GM20431 (cell line): Measurements from ENCODE around the gene FANCC.

Experiments
- in situ Hi-C: fragments of 300-500 bp; cut with MseI, MboI; formaldehyde crosslinking; loops from one replicate; pipeline ENCODE4 v1.15.0; 2020; ENCODE audit warnings: low sequenced_read_pairs; ENCODE audit not compliant: unreplicated experiment

Gene FANCC

DNA sequence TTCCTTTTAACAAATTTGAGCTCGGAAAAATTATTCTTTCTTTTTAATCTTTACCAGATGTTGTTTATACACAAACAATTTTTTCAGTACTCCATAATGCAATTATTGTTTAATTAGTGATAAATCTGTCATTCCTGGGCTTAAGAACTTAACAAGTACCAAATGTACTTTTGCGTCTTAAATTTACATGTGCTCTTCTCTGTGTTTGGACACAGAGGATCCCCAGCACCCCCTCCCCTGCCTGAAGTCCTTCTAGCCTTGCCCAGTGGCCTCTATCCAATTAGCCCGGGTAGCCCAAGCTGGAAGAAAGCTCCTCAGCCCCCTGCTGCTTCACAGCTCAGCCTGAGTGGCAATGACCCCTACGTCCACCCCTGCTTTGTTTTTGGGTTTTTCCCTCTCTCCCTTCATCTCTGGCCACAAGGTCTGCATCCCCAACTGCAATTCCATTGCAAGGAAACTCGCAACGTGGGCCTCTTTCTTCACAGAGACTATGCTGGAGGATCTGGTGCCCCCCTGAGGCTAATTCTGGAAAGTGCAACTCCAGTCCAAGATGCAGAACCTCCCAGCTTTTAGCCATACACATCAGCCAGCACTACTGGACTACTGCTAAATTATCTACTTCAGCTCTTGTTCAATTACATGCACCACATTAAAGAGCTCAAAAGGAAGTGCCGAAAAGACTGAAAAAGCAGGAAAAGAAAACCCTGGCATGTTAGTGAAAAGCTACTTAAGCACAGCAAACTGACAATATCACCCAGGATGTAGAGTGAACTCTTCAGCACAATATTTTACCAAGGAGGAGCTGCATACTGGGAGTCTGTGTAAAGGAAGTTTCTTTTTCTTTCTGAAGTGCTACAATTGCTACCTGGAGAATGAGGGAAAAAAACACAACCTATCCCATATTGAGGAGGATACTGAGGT is 186.2 kb downstream of the FANCC start:
- in situ Hi-C loops, result loop anchor here (25.0 kb wide), 1 partner anchor 444 kb away; no protein-coding TSS in a partner anchor

DNA sequence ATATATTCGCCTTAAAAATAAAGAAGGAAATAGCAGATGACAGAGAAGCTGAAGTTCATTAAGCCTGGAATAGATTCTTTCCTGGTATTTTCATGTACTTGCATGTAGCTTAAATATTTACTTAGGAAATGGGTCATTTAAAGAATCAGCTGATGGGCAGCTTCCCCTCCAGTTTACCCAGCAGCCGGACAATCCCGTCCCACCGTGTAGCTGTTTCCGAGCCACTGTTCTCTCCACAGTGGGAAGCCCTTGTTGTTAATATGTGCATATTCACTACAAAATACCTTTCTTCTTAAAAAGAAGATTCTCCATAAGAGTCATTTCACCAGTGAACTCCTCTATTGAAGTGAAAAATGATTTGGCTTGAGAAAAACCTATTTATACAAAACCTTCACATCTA is 187.0 kb downstream of the FANCC start:
- in situ Hi-C loops, result loop anchor here (25.0 kb wide), 1 partner anchor 443 kb away; no protein-coding TSS in a partner anchor

DNA sequence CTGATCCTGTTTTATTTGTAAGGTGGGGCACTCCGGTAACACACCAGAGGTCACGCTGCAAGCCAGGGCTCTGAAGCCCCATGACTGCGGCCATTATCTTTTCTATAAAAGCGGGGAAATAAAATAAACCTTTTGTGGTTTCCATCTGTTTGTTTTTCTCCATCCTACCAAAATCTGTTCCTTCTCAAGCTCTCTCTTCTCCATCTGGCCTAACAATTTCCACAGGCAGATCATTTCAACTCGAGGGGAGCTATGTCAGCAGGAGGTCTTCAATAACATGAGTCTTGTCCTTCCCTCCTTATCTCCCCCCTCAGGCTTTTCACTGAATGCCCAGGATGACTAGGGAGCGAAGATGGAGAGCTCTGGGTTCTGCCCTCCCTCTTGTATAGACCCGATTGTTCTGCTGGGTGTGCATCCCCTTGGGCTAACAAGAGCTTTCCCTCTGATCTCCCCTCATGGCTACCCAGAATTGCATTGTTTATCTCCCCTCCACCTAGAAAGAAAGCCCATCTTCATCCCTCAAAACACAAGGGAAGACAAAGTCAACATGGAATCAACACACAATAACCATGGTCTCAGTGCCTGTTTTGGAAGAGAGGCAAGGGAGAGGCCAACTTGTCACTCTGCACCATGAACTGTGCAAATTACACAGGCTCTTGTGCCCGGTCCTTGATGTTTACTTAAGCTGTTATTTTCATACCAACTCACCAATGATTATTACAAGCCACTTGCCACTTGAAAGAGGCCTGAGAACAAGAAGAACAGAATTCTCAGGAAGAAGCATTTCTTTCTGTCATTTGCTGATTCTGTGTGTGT is 187.8 kb downstream of the FANCC start:
- in situ Hi-C loops, result loop anchor here (25.0 kb wide), 1 partner anchor 442 kb away; no protein-coding TSS in a partner anchor

- in situ Hi-C loops, result loop anchor here (25.0 kb wide), 1 partner anchor 441 kb away; no protein-coding TSS in a partner anchor
These were observed 189.4 kb downstream of the FANCC start for GRCh38 chr9:95128177-95128524.

GRCh38 chr9:95127249-95128176 is 190.0 kb downstream of the FANCC start:
- in situ Hi-C loops, result loop anchor here (25.0 kb wide), 1 partner anchor 440 kb away; no protein-coding TSS in a partner anchor

DNA sequence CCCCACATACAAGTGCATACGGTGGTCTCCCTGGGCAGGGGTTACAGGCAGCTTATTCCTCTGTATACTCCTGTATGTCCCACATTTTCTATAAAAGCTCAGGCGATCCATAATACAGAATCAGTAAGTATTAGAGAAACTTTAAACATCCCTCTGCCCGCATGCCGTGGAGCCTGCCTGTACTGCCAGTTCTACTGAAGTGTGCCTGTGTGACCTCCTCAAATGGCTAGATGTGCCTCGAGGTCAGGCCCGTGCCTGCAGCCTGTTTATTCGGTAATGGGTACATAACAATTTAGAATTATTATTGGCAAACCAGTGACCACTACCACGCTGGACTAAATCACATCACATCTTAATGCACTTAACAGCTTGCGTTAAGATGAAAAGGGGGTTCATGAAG is 190.8 kb downstream of the FANCC start:
- in situ Hi-C loops, result loop anchor here (25.0 kb wide), 1 partner anchor 439 kb away; no protein-coding TSS in a partner anchor

DNA sequence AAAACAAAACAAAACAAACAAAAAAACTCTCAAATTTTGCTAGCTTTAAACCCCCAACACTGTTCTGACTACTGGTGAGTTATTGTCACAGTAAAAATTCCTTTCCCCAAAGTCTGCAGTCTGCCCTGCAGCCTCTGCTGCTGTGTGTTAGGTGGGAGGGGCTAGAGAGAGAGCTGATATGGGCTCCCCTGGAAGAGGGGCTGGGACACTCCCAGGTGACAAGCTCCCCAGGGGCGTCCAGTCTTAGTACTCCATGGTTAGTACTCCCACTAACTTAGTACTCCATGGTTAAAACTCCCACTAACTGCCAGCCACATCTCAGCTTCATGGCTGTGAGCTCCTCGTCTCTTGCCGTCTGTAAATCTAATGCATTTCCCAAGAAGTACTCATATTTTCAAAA is 191.9 kb downstream of the FANCC start:
- in situ Hi-C loops, result loop anchor here (25.0 kb wide), 1 partner anchor 438 kb away; no protein-coding TSS in a partner anchor

DNA sequence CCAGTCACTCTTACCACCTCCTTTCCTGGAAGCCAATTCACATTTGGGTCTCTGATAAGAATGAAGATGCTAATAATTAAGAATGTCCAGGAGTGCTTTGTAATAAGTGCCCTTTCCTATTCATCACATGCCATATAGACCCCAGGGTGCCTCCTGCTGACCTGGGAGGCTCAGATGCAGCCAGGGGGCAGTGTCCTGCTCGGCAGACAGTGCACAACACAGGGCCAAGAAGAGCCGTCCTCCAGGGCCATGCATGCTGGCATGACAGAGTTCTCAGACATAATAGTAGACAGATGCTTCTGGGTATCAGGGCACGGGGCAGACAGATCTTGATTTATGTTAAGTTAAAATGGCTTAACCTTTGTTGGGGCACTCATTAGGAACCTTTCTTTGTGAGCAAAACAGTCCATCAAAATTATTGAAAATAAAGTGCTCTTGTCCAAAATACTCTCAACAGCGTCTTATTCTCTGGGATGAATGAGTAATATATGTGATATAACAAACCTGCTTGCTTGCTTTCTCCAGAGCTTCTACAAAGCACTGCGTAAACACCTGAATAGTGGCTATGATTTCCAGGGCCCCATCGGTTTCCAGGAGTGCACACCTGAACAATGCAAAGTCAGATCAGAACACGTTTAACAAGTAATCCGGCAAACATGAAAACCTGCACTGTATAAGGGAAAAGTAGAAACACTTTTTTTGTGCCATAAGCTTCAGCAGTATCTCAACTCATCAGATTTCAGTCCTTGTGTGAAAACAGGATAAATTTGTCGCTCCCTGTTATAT is 192.7 kb downstream of the FANCC start:
- in situ Hi-C loops, result loop anchor here (25.0 kb wide), 2 partner anchors 337 to 437 kb away; no protein-coding TSS in a partner anchor

GRCh38 chr9:95120781-95121370 is 196.6 kb downstream of the FANCC start:
- in situ Hi-C loops, result loop anchor here (25.0 kb wide), 1 partner anchor 334 kb away; no protein-coding TSS in a partner anchor

- in situ Hi-C loops, result loop anchor here (25.0 kb wide), 1 partner anchor 331 kb away; no protein-coding TSS in a partner anchor
These were observed 198.9 kb downstream of the FANCC start for GRCh38 chr9:95118596-95118995.

DNA sequence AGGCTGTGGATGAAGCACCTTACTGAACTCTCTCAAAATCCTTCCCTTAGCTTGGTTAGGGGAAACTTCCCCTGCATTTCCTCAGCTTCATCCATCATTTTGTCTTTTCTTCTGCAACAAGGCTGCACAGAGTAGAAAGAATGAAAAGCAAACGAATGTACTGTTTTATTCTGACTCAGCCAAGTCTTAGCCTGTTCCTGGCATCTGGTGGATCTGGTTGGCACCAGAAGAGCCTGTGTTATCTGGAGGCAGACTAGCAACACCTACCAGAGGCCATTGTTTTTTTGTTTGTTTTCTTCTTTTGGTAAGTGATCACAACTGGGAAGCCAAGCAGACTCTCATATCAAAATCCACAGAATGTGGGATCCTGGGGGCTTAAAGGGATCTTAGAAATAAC is 200.7 kb downstream of the FANCC start:
- in situ Hi-C loops, result loop anchor here (25.0 kb wide), 1 partner anchor 330 kb away; no protein-coding TSS in a partner anchor

- in situ Hi-C loops, result loop anchor here (25.0 kb wide), 1 partner anchor 329 kb away; no protein-coding TSS in a partner anchor
These were observed 201.3 kb downstream of the FANCC start for GRCh38 chr9:95116002-95116807.

DNA sequence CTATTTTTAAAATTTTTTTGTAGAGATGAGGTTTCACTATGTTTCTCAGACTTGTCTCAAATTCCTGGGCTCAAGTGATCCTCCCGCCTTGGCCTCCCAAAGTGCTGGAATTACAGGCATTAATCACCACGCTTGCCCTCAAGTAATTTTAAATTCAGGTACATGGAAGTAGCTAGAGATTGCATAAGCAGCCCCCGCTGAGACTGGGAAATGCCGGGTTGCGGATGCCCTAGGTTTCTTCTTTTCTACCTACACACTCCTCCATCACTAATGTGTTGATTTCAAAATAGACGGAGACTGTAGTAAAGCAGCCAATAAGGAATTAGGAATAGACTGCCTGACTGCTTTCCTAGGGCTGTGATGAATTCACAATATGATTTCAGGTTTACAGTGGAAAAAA is 202.4 kb downstream of the FANCC start:
- in situ Hi-C loops, result loop anchor here (25.0 kb wide), 1 partner anchor 328 kb away; no protein-coding TSS in a partner anchor

DNA sequence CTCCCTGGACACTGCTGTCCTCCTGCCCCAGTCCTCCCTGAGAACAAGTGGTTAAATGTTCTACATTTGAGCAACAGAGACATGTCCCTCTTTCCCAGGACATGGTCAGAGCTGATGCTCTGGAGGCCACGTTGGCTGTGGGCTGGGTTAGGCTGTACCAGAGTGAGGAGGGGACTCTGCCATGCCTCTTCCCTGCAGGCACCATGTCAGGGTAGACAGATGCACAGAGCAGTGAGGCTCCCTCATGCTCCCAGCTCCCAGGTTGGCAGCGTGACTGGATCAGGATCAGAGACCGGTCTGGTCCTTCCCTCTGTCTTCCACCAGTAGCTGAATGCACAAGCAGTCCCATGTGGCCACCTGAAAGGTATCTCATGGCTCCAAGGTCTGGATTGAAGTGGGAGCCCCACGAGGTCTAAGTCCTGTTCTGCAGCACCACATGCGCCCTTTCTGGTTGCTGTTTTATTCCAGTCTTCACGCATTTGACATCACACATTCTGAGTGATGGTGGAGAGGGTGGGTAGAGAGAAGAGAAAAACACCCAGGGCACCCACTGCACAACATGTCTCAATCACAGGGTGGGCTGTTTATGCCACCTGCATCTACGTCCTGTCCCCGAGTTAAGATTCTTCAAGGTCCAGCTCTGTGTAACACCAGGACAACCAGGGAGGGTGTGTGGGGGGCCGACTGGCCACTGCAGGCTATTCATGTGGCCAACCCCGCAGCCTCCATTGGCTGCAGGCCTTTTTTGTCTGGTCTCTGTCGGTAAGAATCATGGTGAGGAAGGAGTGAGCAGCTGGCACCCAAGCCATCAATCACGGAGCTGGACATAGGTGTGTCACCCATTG is 204.9 kb downstream of the FANCC start:
- in situ Hi-C loops, result loop anchor here (25.0 kb wide), 1 partner anchor 325 kb away; no protein-coding TSS in a partner anchor

- in situ Hi-C loops, result loop anchor here (25.0 kb wide), 1 partner anchor 324 kb away; no protein-coding TSS in a partner anchor
These were observed 205.8 kb downstream of the FANCC start for GRCh38 chr9:95111716-95112115.

GRCh38 chr9:95110921-95111525 is 206.5 kb downstream of the FANCC start:
- in situ Hi-C loops, result loop anchor here (25.0 kb wide), 1 partner anchor 324 kb away; no protein-coding TSS in a partner anchor
